Panc1 (cell line): ENCODE measurements around the gene STARD3NL. TPM values are rescaled to one million over a fixed set of nuclear protein-coding genes. Genes with fewer than 3 reads are reported as not detected.

ENCODE experiments used
- ATAC-seq: fragments of 200-7000 bp; cut with Tn5 transposase; 2 replicates; pipeline ENCODE4 v1.9.1; 2020; ENCODE audit warnings: mild to moderate bottlenecking, moderate library complexity
- BruUV-seq: library from RNA; stranded (reverse); fragments of 400-500 nt; replicated peaks from 2 replicates; lab custom pipeline; 2021; lab: Mats Ljungman, UMichigan
- CTCF ChIA-PET: fragments of 300-600 bp; sonication (Branson Sonifier 250); formaldehyde crosslinking; loops from one replicate; lab custom pipeline; 2022; ENCODE audit warnings: antibody characterized with exemption; lab: Charles Lee
- POLR2A ChIA-PET: fragments of 300-600 bp; sonication (Branson Sonifier 250); formaldehyde crosslinking; loops from one replicate; lab custom pipeline; 2022; ENCODE audit warnings: antibody characterized with exemption; lab: Charles Lee
- DNase-seq: peaks from one replicate; pipeline ENCODE4 v3.0.0-alpha.2; 2010; ENCODE audit warnings: low read depth, low spot score
- H3K27ac ChIP-seq: 2 replicates; pipeline ENCODE4 v1.5.1; 2011; ENCODE audit warnings: mild to moderate bottlenecking, low read length, inconsistent platforms
- H3K27me3 ChIP-seq: fragments of 200-500 bp; sonication (Bioruptor generic); 2 replicates; pipeline ENCODE4 v1.6.0; 2014; ENCODE audit warnings: low read length, inconsistent platforms; ENCODE audit not compliant: control insufficient read depth, insufficient read depth
- H3K36me3 ChIP-seq: fragments of 200-500 bp; sonication (Bioruptor generic); 2 replicates; pipeline ENCODE4 v1.5.1; 2014; ENCODE audit warnings: inconsistent platforms, mild to moderate bottlenecking, low read length, moderate library complexity; ENCODE audit not compliant: control insufficient read depth, insufficient read depth
- H3K4me1 ChIP-seq: 2 replicates; pipeline ENCODE4 v1.5.1; 2011; ENCODE audit warnings: inconsistent platforms, mild to moderate bottlenecking, low read length, moderate library complexity; ENCODE audit not compliant: control insufficient read depth, insufficient read depth
- H3K4me3 ChIP-seq, 2 experiments: 2 replicates each; pipeline ENCODE4 v1.5.1; 2011 to 2012; ENCODE audit warnings: low read depth in 2 of 2, low read length in 2 of 2, mild to moderate bottlenecking in 2 of 2, inconsistent platforms in 1 of 2, moderate library complexity in 1 of 2
- H3K9me3 ChIP-seq: fragments of 200-500 bp; sonication (Bioruptor generic); 2 replicates; pipeline ENCODE4 v1.5.1; 2014; ENCODE audit warnings: low read depth, mild to moderate bottlenecking, inconsistent platforms, low read length, moderate library complexity; ENCODE audit not compliant: control insufficient read depth, insufficient read depth
- POLR2AphosphoS5 ChIP-seq: IDR thresholded peaks from 2 replicates; pipeline ENCODE4 v1.6.1; 2012; ENCODE audit warnings: mild to moderate bottlenecking, low read depth, low read length, moderate library complexity
- SIN3A ChIP-seq: IDR thresholded peaks from 2 replicates; pipeline ENCODE4 v1.6.1; 2012; ENCODE audit warnings: low read depth, mild to moderate bottlenecking, low read length, moderate library complexity, borderline replicate concordance; ENCODE audit not compliant: insufficient read depth
- TCF7L2 ChIP-seq: IDR thresholded peaks from 2 replicates; pipeline ENCODE4 v1.6.1; 2011; ENCODE audit warnings: mild to moderate bottlenecking, low read depth, low read length, inconsistent platforms
- in situ Hi-C: cut with HindIII; loops from 2 replicates; pipeline ENCODE4 v1.10.0; 2016; ENCODE audit warnings: low sequenced_read_pairs, low pct_unique_long_range_greater_than_20kb
- intact Hi-C: fragments of 100-400 bp; cut with micrococcal nuclease; formaldehyde crosslinking; loops from one replicate; pipeline ENCODE4 v1.10.0; 2022; ENCODE audit not compliant: unreplicated experiment
- total RNA-seq: library from RNA; stranded (reverse); gene quantifications from one replicate; pipeline ENCODE4 v1.2.1, GENCODE V29; 2021; ENCODE audit not compliant: unreplicated experiment
- TF ChIP-seq, protein P1 (sequence below): fragments of 450-650 bp; IDR thresholded peaks from 2 replicates; pipeline ENCODE4 v1.5.1; 2017; ENCODE audit warnings: mild to moderate bottlenecking
- TF ChIP-seq, protein P2 (sequence below), 2 experiments: IDR thresholded peaks; 2 replicates each; pipeline ENCODE4 v1.6.1; 2011 to 2012; ENCODE audit warnings: low read depth in 2 of 2, control low read depth in 1 of 2, low read length in 1 of 2, mild to moderate bottlenecking in 1 of 2, moderate library complexity in 1 of 2; ENCODE audit not compliant: insufficient read depth in 1 of 2

Gene STARD3NL
- total RNA-seq, 1 experiment from 2014 or later: 75.7 TPM

DNA sequence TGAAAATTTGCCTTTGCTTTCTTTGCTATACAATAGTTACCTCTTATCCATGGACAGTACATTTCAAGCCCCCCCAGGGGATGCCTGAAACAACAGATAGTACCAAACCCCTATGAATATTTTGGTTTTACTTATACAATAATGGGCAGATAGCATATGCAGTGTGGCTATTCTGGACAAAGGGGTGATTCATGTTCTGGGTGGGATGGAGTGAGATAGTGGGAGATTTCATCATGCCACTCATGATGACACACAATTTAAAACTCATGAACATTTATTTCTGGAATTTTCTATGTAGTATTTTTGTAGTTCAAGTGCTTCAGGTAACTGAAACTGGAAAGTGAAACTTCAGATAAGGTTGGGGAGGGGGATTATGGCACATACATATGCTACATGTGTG is 12.0 kb downstream of the STARD3NL start:
- H3K27me3 ChIP-seq: no peaks in the 10 kb centered on the region
- no peak overlapping the region for H3K27ac ChIP-seq
- TF ChIP-seq POLR2AphosphoS5: no peak
- TF ChIP-seq TCF7L2: no peak
- no peak for TF ChIP-seq SIN3A
- TF ChIP-seq, protein P1, sequence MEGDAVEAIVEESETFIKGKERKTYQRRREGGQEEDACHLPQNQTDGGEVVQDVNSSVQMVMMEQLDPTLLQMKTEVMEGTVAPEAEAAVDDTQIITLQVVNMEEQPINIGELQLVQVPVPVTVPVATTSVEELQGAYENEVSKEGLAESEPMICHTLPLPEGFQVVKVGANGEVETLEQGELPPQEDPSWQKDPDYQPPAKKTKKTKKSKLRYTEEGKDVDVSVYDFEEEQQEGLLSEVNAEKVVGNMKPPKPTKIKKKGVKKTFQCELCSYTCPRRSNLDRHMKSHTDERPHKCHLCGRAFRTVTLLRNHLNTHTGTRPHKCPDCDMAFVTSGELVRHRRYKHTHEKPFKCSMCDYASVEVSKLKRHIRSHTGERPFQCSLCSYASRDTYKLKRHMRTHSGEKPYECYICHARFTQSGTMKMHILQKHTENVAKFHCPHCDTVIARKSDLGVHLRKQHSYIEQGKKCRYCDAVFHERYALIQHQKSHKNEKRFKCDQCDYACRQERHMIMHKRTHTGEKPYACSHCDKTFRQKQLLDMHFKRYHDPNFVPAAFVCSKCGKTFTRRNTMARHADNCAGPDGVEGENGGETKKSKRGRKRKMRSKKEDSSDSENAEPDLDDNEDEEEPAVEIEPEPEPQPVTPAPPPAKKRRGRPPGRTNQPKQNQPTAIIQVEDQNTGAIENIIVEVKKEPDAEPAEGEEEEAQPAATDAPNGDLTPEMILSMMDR: no peak
- TF ChIP-seq, protein P2, sequence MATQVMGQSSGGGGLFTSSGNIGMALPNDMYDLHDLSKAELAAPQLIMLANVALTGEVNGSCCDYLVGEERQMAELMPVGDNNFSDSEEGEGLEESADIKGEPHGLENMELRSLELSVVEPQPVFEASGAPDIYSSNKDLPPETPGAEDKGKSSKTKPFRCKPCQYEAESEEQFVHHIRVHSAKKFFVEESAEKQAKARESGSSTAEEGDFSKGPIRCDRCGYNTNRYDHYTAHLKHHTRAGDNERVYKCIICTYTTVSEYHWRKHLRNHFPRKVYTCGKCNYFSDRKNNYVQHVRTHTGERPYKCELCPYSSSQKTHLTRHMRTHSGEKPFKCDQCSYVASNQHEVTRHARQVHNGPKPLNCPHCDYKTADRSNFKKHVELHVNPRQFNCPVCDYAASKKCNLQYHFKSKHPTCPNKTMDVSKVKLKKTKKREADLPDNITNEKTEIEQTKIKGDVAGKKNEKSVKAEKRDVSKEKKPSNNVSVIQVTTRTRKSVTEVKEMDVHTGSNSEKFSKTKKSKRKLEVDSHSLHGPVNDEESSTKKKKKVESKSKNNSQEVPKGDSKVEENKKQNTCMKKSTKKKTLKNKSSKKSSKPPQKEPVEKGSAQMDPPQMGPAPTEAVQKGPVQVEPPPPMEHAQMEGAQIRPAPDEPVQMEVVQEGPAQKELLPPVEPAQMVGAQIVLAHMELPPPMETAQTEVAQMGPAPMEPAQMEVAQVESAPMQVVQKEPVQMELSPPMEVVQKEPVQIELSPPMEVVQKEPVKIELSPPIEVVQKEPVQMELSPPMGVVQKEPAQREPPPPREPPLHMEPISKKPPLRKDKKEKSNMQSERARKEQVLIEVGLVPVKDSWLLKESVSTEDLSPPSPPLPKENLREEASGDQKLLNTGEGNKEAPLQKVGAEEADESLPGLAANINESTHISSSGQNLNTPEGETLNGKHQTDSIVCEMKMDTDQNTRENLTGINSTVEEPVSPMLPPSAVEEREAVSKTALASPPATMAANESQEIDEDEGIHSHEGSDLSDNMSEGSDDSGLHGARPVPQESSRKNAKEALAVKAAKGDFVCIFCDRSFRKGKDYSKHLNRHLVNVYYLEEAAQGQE (IDR thresholded peaks at IDR 0.05; ENCODE audit: insufficient read depth in 1 of 2, low read depth in 2 of 2, low read length in 1 of 2): no peak
- H3K36me3 ChIP-seq: no peaks in the 10 kb centered on the region
- DNase-seq: no peak
- BruUV-seq: no TSS peak
- ATAC-seq: no peak
- in situ Hi-C loops: no loop called here
- ChIA-PET POLR2A (no interaction called here), CTCF (no interaction called here)
- peaks cover 6% of the 10 kb centered on the region; the same call in 1 of the 2 replicates for H3K4me1 ChIP-seq
- intact Hi-C loops: no loop called here
- no peak overlapping the region for H3K4me3 ChIP-seq
- no peaks in the 10 kb centered on the region for H3K9me3 ChIP-seq

DNA sequence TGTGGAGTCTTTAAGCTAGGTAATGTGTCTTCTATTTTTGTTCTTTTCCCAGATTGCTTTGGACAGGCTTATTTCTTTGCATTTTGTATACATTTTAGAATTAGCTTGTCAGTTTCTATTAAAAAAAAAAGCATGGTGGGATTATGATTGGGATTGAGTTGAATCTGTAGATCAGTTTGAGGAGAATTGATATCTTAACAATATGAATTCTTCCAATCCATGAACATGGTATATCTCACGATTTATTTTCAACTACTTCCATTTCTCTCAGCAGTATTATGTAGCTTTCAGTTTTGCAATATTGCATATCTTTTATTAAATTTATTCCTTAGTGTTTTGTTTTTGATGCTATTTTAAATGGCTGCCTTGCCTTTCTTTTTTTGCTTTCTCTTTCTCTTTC is 13.7 kb downstream of the STARD3NL start:
- ATAC-seq (no peak), DNase-seq (no peak)
- no peaks in the 10 kb centered on the region for H3K36me3 ChIP-seq
- TF ChIP-seq TCF7L2 (no peak), SIN3A (no peak)
- BruUV-seq: no TSS peak
- ChIA-PET POLR2A (no interaction called here), CTCF (no interaction called here)
- peaks cover 9% of the 10 kb centered on the region for H3K4me1 ChIP-seq
- H3K9me3 ChIP-seq: no peaks in the 10 kb centered on the region
- H3K4me3 ChIP-seq: no peak overlapping the region
- no peaks in the 10 kb centered on the region for H3K27me3 ChIP-seq
- in situ Hi-C loops: no loop called here
- intact Hi-C loops: no loop called here
- no peak overlapping the region; the same call in 1 of the 2 replicates for H3K27ac ChIP-seq

DNA sequence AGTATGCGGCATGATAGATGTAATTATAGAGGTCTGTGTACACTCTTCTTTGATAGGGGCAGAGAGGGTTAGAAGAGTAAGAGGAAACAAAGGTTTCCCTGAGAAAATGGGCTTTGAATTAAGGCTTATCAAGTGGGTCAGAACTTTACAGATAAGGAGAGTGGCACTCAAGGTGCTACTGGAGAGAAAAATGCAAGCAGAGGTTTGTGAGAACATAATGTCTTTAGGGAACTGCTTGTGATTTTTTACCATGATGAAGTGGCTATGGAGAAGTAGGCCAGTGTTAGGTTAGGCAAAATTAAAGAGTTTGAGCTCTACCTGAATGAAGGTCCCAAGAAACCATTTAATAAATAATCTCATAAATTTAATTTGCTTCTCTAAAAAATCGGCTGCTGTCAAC is 14.3 kb downstream of the STARD3NL start:
- POLR2A ChIA-PET: no interaction called here
- Histone ChIP-seq H3K4me1 (peaks cover 10% of the 10 kb centered on the region; the same call in 1 of the 2 replicates), H3K27me3 (no peaks in the 10 kb centered on the region), H3K4me3 (no peak overlapping the region), H3K27ac (peak overlapping the region; percentile 40; the same call in 1 of the 2 replicates), H3K36me3 (no peaks in the 10 kb centered on the region), H3K9me3 (no peaks in the 10 kb centered on the region)
- DNase-seq (no peak), ATAC-seq (no peak)
- TF ChIP-seq, protein P2 (IDR thresholded peaks at IDR 0.05; ENCODE audit: insufficient read depth in 1 of 2, low read depth in 2 of 2, low read length in 1 of 2): no peak
- TF ChIP-seq TCF7L2: no peak
- no peak for TF ChIP-seq SIN3A
- TF ChIP-seq, protein P1: no peak
- TF ChIP-seq POLR2AphosphoS5: no peak
- in situ Hi-C loops: no loop called here
- intact Hi-C loops: no loop called here
- BruUV-seq: no TSS peak
- CTCF ChIA-PET: no interaction called here
